Adrenal gland (tissue), 12 donors: Measurements from ENCODE around the gene NPS. TPM values are rescaled to one million over a fixed set of nuclear protein-coding genes. Genes with fewer than 3 reads are reported as not detected.

Experiments used
- DNase-seq, 7 donors: peaks; one replicate each; pipeline ENCODE4 v3.0.0-alpha.2; 2019 to 2020
- H3K27ac ChIP-seq, 5 donors: fragments of 200-600 bp; sonication (generic) in 4 of 5; 1 replicate in 3 of 5; 2 replicates in 2 of 5; pipeline versions ENCODE4 v1.5.1 to v1.8.0; 2016 to 2020; ENCODE audit warnings: mild to moderate bottlenecking in 1 of 5
- H3K27me3 ChIP-seq: fragments of 200-600 bp; 2 replicates; pipeline ENCODE4 v1.8.0; 2021
- H3K36me3 ChIP-seq, 2 donors: fragments of 200-600 bp; replicated peaks in 1 of 2; 1 replicate in 1 of 2; 2 replicates in 1 of 2; pipeline versions ENCODE4 v1.5.1 to v1.8.0; 2018 to 2022
- H3K4me1 ChIP-seq, 2 donors: fragments of 200-600 bp; replicated peaks in 1 of 2; 1 replicate in 1 of 2; 2 replicates in 1 of 2; pipeline versions ENCODE4 v1.5.1 to v1.8.0; 2018 to 2021
- H3K4me3 ChIP-seq, 4 donors: fragments of 200-600 bp; sonication (generic) in 3 of 4; one replicate each; pipeline ENCODE4 v1.5.1; 2016 to 2018
- H3K9me3 ChIP-seq, 3 donors: fragments of 200-600 bp; sonication (generic) in 1 of 3; replicated peaks in 1 of 3; 1 replicate in 2 of 3; 2 replicates in 1 of 3; pipeline versions ENCODE4 v1.5.1 to v1.8.0; 2016 to 2021
- CTCF ChIP-seq, 6 experiments: fragments of 450-650 bp in 4 of 6; fragments of 200-600 bp in 2 of 6; sonication (generic) in 1 of 6; IDR thresholded peaks; 1 replicate in 5 of 6; 2 replicates in 1 of 6; pipeline versions ENCODE4 v1.5.1 to v1.8.0; 2016 to 2021; ENCODE audit warnings: antibody characterized with exemption in 6 of 6, mild to moderate bottlenecking in 2 of 6, moderate library complexity in 1 of 6
- POLR2A ChIP-seq, 2 donors: fragments of 450-650 bp; IDR thresholded peaks; one replicate each; pipeline ENCODE4 v1.6.1; 2017; ENCODE audit warnings: antibody characterized with exemption in 2 of 2, mild to moderate bottlenecking in 2 of 2, moderate library complexity in 1 of 2
- WGBS, 4 donors: extraction: QIAGEN DNeasy Blood & Tissue Kit in 2 of 4; methylation state at CpG; one replicate each; pipeline versions ENCODE4 v1.1.5 to v1.1.7; 2013 to 2017; 5-methylcytosine and 5-hydroxymethylcytosine counted together
- intact Hi-C, 2 donors: fragments of 100-400 bp; cut with DNase I; formaldehyde crosslinking; loops; one replicate each; pipeline versions ENCODE4 v1.14.1 to v1.15.0; 2022 to 2023
- polyA plus RNA-seq, 3 donors: library from polyadenylated mRNA; stranded (reverse); fragments of 200-250 nt in 2 of 3; fragments of 350-450 nt in 1 of 3; fragmentation: Illumina TruSeq in 1 of 3; extraction: RNeasy Lipid Tissue Mini Kit (QIAGEN cat#74804) in 1 of 3; gene quantifications; one replicate each; pipeline ENCODE4 v1.2.3, GENCODE V29; 2013 to 2014
- total RNA-seq, 9 donors: library from RNA; depleted of rRNA in 4 of 9; stranded (reverse); fragments of >200 nt in 4 of 9; fragments of 120-200 nt in 1 of 9; fragmentation: NEBNext Ultra II Directional in 1 of 9; extraction: Animal tissue kit (Norgen Biotek cat#: 25700) in 1 of 9; gene quantifications; one replicate each; pipeline versions ENCODE4 v1.1.0 to v1.2.4, GENCODE V29; 2013 to 2023
- donor health status: healthy with polysubstance abuse.
- donor health status: Bipolar disorder and iron deficiency.
- donor health status: DM: yes; HTN: yes; CAD: no.
- donor health status: DM: no; HTN: no; CAD: no.
- donor health status: DM: no; HTN: no; CAD: no.
- donor health status: DM: yes; HTN: yes; CAD: no.

NPS gene
- total and polyA plus RNA-seq, 12 donors, result not detected

GRCh38 chr10:127600479-127600878 is 51.4 kb downstream of the NPS start:
- Histone ChIP-seq H3K4me3 (no peak overlapping the region), H3K36me3 (no peaks in the 10 kb centered on the region), H3K4me1 (no peaks in the 10 kb centered on the region), H3K27ac (no peak overlapping the region), H3K27me3 (no peaks in the 10 kb centered on the region), H3K9me3 (no peaks in the 10 kb centered on the region)
- WGBS, 4 donors, result 25 to 41% (median 29%) methylated on average over 11 of the region's 11 CpGs
- no peak for DNase-seq
- no peak for TF ChIP-seq POLR2A (IDR thresholded peaks at IDR 0.05)
- TF ChIP-seq CTCF (IDR thresholded peaks at IDR 0.05), result no peak
- intact Hi-C loops, result no loop called here

Other genes starting within 250 kb of the NPS start
- gene FOXI2, start 187.9 kb downstream of the NPS start, total RNA-seq, result not detected
- under 1 TPM in 1 of 3 donors, not detected in 2; 0.03 TPM for gene FOXI2, start 187.9 kb downstream of the NPS start, polyA plus RNA-seq